Measurements from ENCODE around the gene DYNLRB1. TPM values are rescaled to one million over a fixed set of nuclear protein-coding genes. Genes with fewer than 3 reads are reported as not detected.

The DYNLRB1 gene
- total RNA-seq, 2 experiments from 2014 or later = 90.5 to 105 TPM

DNA sequence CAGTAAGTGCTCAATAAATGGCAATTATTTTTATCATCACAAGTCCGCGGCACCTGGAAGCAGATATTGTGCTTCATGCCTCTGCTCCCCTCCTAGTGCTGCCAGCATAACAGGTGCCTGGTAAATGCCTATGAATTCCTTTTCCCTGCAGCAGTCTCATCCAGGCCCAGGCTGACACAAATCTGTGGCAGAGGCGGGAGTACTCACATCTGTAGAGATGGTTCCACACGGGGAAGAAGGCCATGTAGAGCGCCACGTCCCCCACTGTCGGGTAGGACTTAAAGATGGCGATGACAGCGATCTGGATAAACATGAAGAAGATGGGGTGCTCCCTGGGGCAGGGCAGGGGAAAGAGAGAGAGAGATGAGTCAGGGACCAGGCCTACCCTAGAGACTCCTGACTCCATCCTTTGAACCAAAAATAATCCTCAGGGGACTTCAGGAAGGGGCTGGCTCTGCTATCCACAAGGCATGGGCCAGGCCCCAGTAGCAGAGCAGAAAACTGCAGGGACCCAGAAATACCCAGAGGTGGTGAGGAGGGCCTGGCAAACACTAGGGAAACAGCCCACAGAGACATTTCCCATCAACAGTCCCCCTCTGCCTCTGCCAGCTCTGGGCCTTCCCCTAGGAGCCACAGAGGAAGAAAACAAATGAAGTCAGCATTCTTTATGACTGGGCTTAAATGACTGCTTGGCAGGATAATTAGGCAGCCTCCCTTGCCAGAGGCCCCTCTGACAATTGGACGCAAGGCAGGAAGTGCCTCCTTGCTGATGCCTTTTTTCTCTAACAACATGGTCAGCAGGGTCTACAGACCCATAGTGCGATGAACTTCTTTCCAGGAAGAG, 65.3 kb downstream of the DYNLRB1 start:
- Mint-ChIP-seq H3K36me3 (ENCODE audit: low read depth) (peaks cover 17% of the 10 kb centered on the region), H3K27me3 (no peaks in the 10 kb centered on the region), H3K9me3 (no peaks in the 10 kb centered on the region), H3K4me3 (no peak overlapping the region), H3K27ac (peak overlapping the region; percentile 94), H3K4me1 (peaks cover 36% of the 10 kb centered on the region)
- no peak for DNase-seq
- CTCF ChIA-PET = interaction anchor here (0.7 to 1.7 kb wide), 2 partner anchors 17 to 269 kb away, joined by 3 to 4 read pairs; no protein-coding TSS in a partner anchor
- POLR2A ChIA-PET = no interaction called here

DNA sequence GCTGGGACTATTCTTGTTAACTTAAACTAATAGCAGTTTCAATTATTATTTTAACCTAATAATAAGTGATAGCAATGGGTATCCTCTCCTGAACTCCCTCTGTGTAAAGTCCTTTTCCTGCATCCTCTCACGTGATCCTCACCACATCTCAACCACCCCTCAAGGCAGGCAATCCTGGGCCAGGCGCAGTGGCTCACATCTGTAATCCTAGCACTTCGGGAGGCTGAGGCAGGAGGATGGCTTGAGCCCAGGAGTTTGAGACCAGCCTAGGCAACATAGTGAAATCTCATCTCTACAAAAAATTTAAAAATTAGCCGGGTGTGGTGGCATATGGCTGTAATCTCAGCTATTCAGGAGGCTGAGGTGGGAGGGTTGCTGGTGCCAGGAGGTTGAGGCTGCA, 66.0 kb downstream of the DYNLRB1 start:
- ChIA-PET CTCF (interaction anchor here (0.6 to 2.0 kb wide), 4 partner anchors 8 to 270 kb away, joined by 3 to 7 read pairs (median 4); no protein-coding TSS in a partner anchor), POLR2A (no interaction called here)
- no peak for DNase-seq
- Mint-ChIP-seq H3K4me1 (peaks cover 36% of the 10 kb centered on the region), H3K4me3 (no peak overlapping the region), H3K27me3 (no peaks in the 10 kb centered on the region), H3K9me3 (no peaks in the 10 kb centered on the region), H3K27ac (peak overlapping the region; percentile 58), H3K36me3 (ENCODE audit: low read depth) (peaks cover 17% of the 10 kb centered on the region)

GRCh38 chr20:34582911-34583310, 66.7 kb downstream of the DYNLRB1 start:
- Mint-ChIP-seq H3K27me3 (no peaks in the 10 kb centered on the region), H3K27ac (no peak overlapping the region), H3K36me3 (ENCODE audit: low read depth) (peaks cover 17% of the 10 kb centered on the region), H3K4me1 (peaks cover 36% of the 10 kb centered on the region), H3K4me3 (no peak overlapping the region), H3K9me3 (no peaks in the 10 kb centered on the region)
- POLR2A ChIA-PET = no interaction called here
- CTCF ChIA-PET = interaction anchor here (0.6 to 2.0 kb wide), 5 partner anchors 9 to 270 kb away, joined by 3 to 7 read pairs (median 4); no protein-coding TSS in a partner anchor
- DNase-seq = no peak

DNA sequence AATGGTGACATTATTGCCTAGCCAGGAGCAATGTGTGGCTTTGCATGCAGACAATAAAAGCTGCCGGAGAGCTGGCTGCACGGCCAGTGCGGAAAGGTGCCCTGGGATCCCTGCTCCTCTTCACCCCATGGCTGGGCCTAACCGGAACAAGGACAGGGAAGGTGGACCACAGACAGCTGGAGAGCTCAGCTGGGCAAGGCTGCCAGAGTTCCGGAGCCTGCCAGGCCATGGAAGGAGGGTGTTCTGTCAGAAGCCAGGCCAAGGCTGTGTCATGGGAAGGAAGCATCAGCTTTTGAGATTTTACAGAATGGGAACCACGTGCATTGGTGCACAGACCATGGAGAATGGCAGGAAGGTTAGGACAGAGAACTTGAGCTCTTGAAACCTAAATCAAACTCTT, 67.3 kb downstream of the DYNLRB1 start:
- no peaks in the 10 kb centered on the region for H3K27me3 Mint-ChIP-seq
- H3K4me3 Mint-ChIP-seq = no peak overlapping the region
- CTCF ChIA-PET = interaction anchor here (0.8 to 2.0 kb wide), 4 partner anchors 13 to 271 kb away, joined by 3 to 7 read pairs (median 4); no protein-coding TSS in a partner anchor
- peaks cover 17% of the 10 kb centered on the region for H3K36me3 Mint-ChIP-seq (ENCODE audit: low read depth)
- H3K9me3 Mint-ChIP-seq = no peaks in the 10 kb centered on the region
- POLR2A ChIA-PET = no interaction called here
- DNase-seq = no peak
- peaks cover 33% of the 10 kb centered on the region for H3K4me1 Mint-ChIP-seq
- H3K27ac Mint-ChIP-seq = no peak overlapping the region

DNA sequence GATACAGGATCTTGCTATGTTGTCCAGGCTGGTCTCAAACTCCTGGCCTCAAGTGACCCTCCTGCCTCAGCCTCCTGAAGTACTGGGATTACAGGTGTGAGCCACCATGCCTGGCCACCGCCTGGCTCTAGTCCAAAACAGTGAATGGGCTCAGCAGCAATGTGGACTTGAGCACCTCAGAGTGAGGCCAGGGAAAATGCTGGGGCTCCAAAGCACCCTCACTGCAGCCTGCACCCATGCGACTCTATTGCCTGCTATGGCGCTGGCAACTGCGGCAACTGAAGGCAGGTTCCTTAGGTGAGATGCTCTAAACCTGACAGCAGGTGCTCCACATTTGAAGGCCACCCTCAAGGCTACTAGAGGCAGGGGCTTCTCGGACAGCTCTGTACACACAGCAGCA, 68.8 kb downstream of the DYNLRB1 start:
- CTCF ChIA-PET = interaction anchor here (1.6 kb wide), 1 partner anchor 128 kb away, joined by 3 read pairs; no protein-coding TSS in a partner anchor
- Mint-ChIP-seq H3K27me3 (no peaks in the 10 kb centered on the region), H3K4me1 (peaks cover 24% of the 10 kb centered on the region), H3K9me3 (no peaks in the 10 kb centered on the region), H3K27ac (no peak overlapping the region), H3K36me3 (ENCODE audit: low read depth) (peaks cover 12% of the 10 kb centered on the region), H3K4me3 (no peak overlapping the region)
- POLR2A ChIA-PET = no interaction called here
- no peak for DNase-seq

DNA sequence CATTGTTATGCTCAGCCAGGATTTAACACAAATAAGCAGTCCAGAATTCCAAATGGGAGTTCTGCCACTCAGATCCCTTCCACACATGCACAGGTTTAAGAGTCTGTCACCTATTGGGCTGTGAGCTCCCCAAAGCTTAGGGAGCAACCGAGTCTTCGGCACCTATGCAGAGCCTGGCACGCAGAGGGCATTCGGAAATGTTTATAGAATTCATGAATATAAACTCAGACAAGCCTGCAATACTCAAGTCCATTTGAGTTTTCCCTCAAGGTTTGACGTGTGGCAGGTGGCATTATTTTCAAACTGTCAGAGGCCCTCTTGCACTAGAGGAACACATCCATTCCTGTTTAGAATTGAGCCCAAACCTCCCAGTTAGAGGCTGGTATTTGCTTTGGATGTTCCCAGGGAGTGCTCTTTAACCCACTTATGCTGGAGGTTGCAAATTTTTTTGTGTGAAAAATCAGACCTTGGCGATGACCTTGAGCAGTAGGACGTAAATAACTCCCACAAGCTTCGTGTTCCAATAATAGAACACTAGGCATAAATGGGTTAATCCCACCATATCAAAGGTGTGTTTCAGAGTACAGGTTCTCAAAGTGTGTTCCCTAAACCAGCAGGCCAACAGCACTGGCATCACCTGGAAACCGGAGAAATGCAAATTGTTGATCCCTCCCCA, 70.4 kb downstream of the DYNLRB1 start:
- Mint-ChIP-seq H3K4me1 (peaks cover 8% of the 10 kb centered on the region), H3K4me3 (no peak overlapping the region), H3K36me3 (ENCODE audit: low read depth) (no peaks in the 10 kb centered on the region), H3K27me3 (no peaks in the 10 kb centered on the region), H3K27ac (no peak overlapping the region), H3K9me3 (no peaks in the 10 kb centered on the region)
- DNase-seq = no peak
- ChIA-PET CTCF (interaction anchor here (0.8 to 0.9 kb wide), 2 partner anchors 12 to 13 kb away, joined by 3 read pairs; no protein-coding TSS in a partner anchor), POLR2A (no interaction called here)

Other genes with a start within 250 kb of the DYNLRB1 start
- 10 to 100 TPM; 59.9 to 64.1 TPM for gene AHCY, start 213.1 kb upstream of the DYNLRB1 start, total RNA-seq
- 10 to 100 TPM; 46.9 to 48.5 TPM for gene ITCH, start 153.1 kb upstream of the DYNLRB1 start, total RNA-seq
- 1 to 10 TPM; 2.6 to 2.7 TPM for gene MAP1LC3A, start 42.3 kb downstream of the DYNLRB1 start, total RNA-seq
- gene PIGU, start 160.7 kb downstream of the DYNLRB1 start, total RNA-seq = 10 to 100 TPM; 18.7 to 21.6 TPM
- 1 to 10 TPM; 1.3 to 2.6 TPM for gene TP53INP2, start 187.9 kb downstream of the DYNLRB1 start, total RNA-seq